ENCODE results near the gene CZIB.

Gene CZIB

GRCh38 chr1:53196485-53197290 lies 23.7 kb downstream of the CZIB start, which contains the start of gene CPT2:
CPT2 (plus strand) TSS chr1:53196824; CDS start chr1:53196944, 120 bp downstream.
- H3K79me2 ChIP-seq (ENCODE audit: low read length), result peaks cover 19% of the 10 kb centered on the region
- no peaks in the 10 kb centered on the region for H4K20me1 ChIP-seq (ENCODE audit: insufficient read depth, low read length)
- no peaks in the 10 kb centered on the region for H3K27me3 ChIP-seq (replicated peaks; ENCODE audit: insufficient read depth, low read length)
- peak; percentile 95 for DNase-seq
- H3K36me3 ChIP-seq (replicated peaks; ENCODE audit: insufficient read depth, low read length), result no peaks in the 10 kb centered on the region
- H3K4me3 ChIP-seq (ENCODE audit: low read length), result peak within 1 kb of the TSS; percentile 94
- H3K9ac ChIP-seq (ENCODE audit: low read length), result peak within 1 kb of the TSS; percentile 94
- H3K9me3 ChIP-seq (replicated peaks; ENCODE audit: insufficient read depth, low read length), result no peaks in the 10 kb centered on the region
- peak within 1 kb of the TSS; percentile 92 for H2AFZ ChIP-seq (ENCODE audit: low read length)
- peak within 1 kb of the TSS; percentile 56; the same call in 1 of the 2 replicates for H3K27ac ChIP-seq (ENCODE audit: low read length)
- H3K4me2 ChIP-seq (ENCODE audit: low read depth, low read length), result peak within 1 kb of the TSS; percentile 89
- no peaks in the 10 kb centered on the region for H3F3A ChIP-seq (ENCODE audit: insufficient read depth, low read length)
- TF ChIP-seq, protein P1, sequence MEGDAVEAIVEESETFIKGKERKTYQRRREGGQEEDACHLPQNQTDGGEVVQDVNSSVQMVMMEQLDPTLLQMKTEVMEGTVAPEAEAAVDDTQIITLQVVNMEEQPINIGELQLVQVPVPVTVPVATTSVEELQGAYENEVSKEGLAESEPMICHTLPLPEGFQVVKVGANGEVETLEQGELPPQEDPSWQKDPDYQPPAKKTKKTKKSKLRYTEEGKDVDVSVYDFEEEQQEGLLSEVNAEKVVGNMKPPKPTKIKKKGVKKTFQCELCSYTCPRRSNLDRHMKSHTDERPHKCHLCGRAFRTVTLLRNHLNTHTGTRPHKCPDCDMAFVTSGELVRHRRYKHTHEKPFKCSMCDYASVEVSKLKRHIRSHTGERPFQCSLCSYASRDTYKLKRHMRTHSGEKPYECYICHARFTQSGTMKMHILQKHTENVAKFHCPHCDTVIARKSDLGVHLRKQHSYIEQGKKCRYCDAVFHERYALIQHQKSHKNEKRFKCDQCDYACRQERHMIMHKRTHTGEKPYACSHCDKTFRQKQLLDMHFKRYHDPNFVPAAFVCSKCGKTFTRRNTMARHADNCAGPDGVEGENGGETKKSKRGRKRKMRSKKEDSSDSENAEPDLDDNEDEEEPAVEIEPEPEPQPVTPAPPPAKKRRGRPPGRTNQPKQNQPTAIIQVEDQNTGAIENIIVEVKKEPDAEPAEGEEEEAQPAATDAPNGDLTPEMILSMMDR (IDR thresholded peaks at IDR 0.05; ENCODE audit: low read length), result no peak
- no peak for TF ChIP-seq EZH2 (optimal IDR thresholded peaks at IDR 0.05; ENCODE audit: low read depth, low read length)
- no peak for TF ChIP-seq EZH2phosphoT487 (IDR thresholded peaks at IDR 0.05; ENCODE audit: low read length)
- H3K4me1 ChIP-seq (ENCODE audit: low read length), result no peaks in the 10 kb centered on the region
- H3K9me2 ChIP-seq (replicated peaks; ENCODE audit: insufficient read depth, low read length), result no peaks in the 10 kb centered on the region

DNA sequence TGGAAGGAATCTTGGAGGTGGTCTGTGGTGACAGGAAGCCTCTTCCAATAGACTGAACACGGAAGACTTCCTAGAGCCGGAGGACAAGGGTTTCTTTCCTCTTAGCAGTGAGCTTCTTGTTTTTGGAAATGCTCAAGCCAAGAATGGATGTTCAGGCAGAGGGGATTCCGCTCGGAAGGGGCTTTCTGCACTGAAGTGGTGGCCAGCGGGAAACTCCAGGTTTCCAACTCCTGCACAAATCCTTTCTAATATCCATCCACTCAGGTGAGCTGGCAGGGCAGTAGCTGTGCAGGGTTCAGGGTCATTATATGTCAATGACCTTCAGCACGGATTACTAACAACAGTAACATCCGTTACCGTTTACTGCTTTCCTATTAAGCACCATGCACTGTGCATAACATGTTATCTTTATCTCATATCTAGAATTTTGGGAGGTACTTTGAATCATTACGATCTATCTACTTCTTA lies 24.4 kb downstream of the CZIB start:
- H3F3A ChIP-seq (ENCODE audit: insufficient read depth, low read length), result no peaks in the 10 kb centered on the region
- peak overlapping the region; percentile 94 for H3K4me3 ChIP-seq (ENCODE audit: low read length)
- DNase-seq, result no peak
- H4K20me1 ChIP-seq (ENCODE audit: insufficient read depth, low read length), result no peaks in the 10 kb centered on the region
- H3K9me2 ChIP-seq (replicated peaks; ENCODE audit: insufficient read depth, low read length), result no peaks in the 10 kb centered on the region
- peaks cover 19% of the 10 kb centered on the region for H3K79me2 ChIP-seq (ENCODE audit: low read length)
- peak overlapping the region; percentile 92 for H2AFZ ChIP-seq (ENCODE audit: low read length)
- H3K36me3 ChIP-seq (replicated peaks; ENCODE audit: insufficient read depth, low read length), result no peaks in the 10 kb centered on the region
- no peak overlapping the region for H3K27ac ChIP-seq (ENCODE audit: low read length)
- H3K4me2 ChIP-seq (ENCODE audit: low read depth, low read length), result peak overlapping the region; percentile 89
- H3K9ac ChIP-seq (ENCODE audit: low read length), result peak overlapping the region; percentile 94; the same call in 1 of the 2 replicates
- no peaks in the 10 kb centered on the region for H3K27me3 ChIP-seq (replicated peaks; ENCODE audit: insufficient read depth, low read length)
- no peak for TF ChIP-seq EZH2 (optimal IDR thresholded peaks at IDR 0.05; ENCODE audit: low read depth, low read length)
- H3K9me3 ChIP-seq (replicated peaks; ENCODE audit: insufficient read depth, low read length), result no peaks in the 10 kb centered on the region
- H3K4me1 ChIP-seq (ENCODE audit: low read length), result no peaks in the 10 kb centered on the region

- H3K27ac ChIP-seq (ENCODE audit: low read length), result no peak overlapping the region
- no peaks in the 10 kb centered on the region for H3K4me1 ChIP-seq (ENCODE audit: low read length)
- H3K27me3 ChIP-seq (replicated peaks; ENCODE audit: insufficient read depth, low read length), result no peaks in the 10 kb centered on the region
- DNase-seq, result no peak
- no peaks in the 10 kb centered on the region for H4K20me1 ChIP-seq (ENCODE audit: insufficient read depth, low read length)
- no peaks in the 10 kb centered on the region for H3K36me3 ChIP-seq (replicated peaks; ENCODE audit: insufficient read depth, low read length)
- H3K4me3 ChIP-seq (ENCODE audit: low read length), result no peak overlapping the region
- TF ChIP-seq EZH2 (optimal IDR thresholded peaks at IDR 0.05; ENCODE audit: low read depth, low read length) (no peak), EZH2phosphoT487 (IDR thresholded peaks at IDR 0.05; ENCODE audit: low read length) (no peak)
- TF ChIP-seq, protein P1 (IDR thresholded peaks at IDR 0.05; ENCODE audit: low read length), result no peak
- no peak overlapping the region for H3K9ac ChIP-seq (ENCODE audit: low read length)
- peak overlapping the region; percentile 92 for H2AFZ ChIP-seq (ENCODE audit: low read length)
- H3K9me3 ChIP-seq (replicated peaks; ENCODE audit: insufficient read depth, low read length), result no peaks in the 10 kb centered on the region
- H3K79me2 ChIP-seq (ENCODE audit: low read length), result peaks cover 19% of the 10 kb centered on the region
- no peak overlapping the region for H3K4me2 ChIP-seq (ENCODE audit: low read depth, low read length)
- H3K9me2 ChIP-seq (replicated peaks; ENCODE audit: insufficient read depth, low read length), result no peaks in the 10 kb centered on the region
- H3F3A ChIP-seq (ENCODE audit: insufficient read depth, low read length), result no peaks in the 10 kb centered on the region
These were observed 25.0 kb downstream of the CZIB start for GRCh38 chr1:53195246-53196016.
